GM18909 (cell line): ENCODE results near the gene SLC13A5.
A peak's percentile ranks its signal among the peaks of the same experiment; 100 is the strongest.
"Not testable (repeated sequence)": the region's sequence is repeated elsewhere in the genome, so short reads cannot be mapped to it uniquely, and the experiment has no call there.

ENCODE experiments used
- ATAC-seq: cut with Tn5 transposase; IDR thresholded peaks from one replicate; pipeline ENCODE4 v1.9.1; 2021; ENCODE audit warnings: mild to moderate bottlenecking; ENCODE audit not compliant: unreplicated experiment, poor library complexity

SLC13A5 gene

GRCh38 chr17:6667516-6667915 is 45.7 kb downstream of the SLC13A5 start:
- no peak for ATAC-seq

- no peak for ATAC-seq
Observed at GRCh38 chr17:6666557-6666956, 46.6 kb downstream of the SLC13A5 start.

GRCh38 chr17:6666077-6666521 is 47.1 kb downstream of the SLC13A5 start:
- no peak for ATAC-seq

- ATAC-seq, result not testable (repeated sequence)
Observed at GRCh38 chr17:6663200-6663599, 50.0 kb downstream of the SLC13A5 start.

GRCh38 chr17:6661464-6661848 is 51.7 kb downstream of the SLC13A5 start:
- no peak for ATAC-seq

- ATAC-seq, result peak; percentile 80
Observed at GRCh38 chr17:6660805-6661463, 52.2 kb downstream of the SLC13A5 start.

- no peak for ATAC-seq
Observed at GRCh38 chr17:6660101-6660500, 53.1 kb downstream of the SLC13A5 start.

- not testable (repeated sequence) for ATAC-seq
Observed at GRCh38 chr17:6658411-6658810, 54.8 kb downstream of the SLC13A5 start.

- ATAC-seq, result no peak
Observed at GRCh38 chr17:6657633-6658287, 55.4 kb downstream of the SLC13A5 start.

- ATAC-seq, result not testable (repeated sequence)
Observed at GRCh38 chr17:6656797-6657632, 56.2 kb downstream of the SLC13A5 start.

GRCh38 chr17:6655732-6656361 is 57.3 kb downstream of the SLC13A5 start:
- not testable (repeated sequence) for ATAC-seq

GRCh38 chr17:6654841-6655731 is 58.1 kb downstream of the SLC13A5 start:
- ATAC-seq, result no peak

- ATAC-seq, result no peak
Observed at GRCh38 chr17:6651919-6652452, 61.2 kb downstream of the SLC13A5 start.

GRCh38 chr17:6651354-6651918 is 61.7 kb downstream of the SLC13A5 start, which contains the start of the genes C17orf100 and MED31:
Gene C17orf100 (plus strand): TSS chr17:6651762. CDS start chr17:6651914, 152 bp downstream.
Gene MED31 (minus strand): TSS chr17:6651605. CDS start chr17:6651528, 77 bp downstream.
- ATAC-seq, result peak; percentile 85

GRCh38 chr17:6648181-6648580 is 65.0 kb downstream of the SLC13A5 start:
- ATAC-seq, result no peak

GRCh38 chr17:6643451-6644125 is 69.6 kb downstream of the SLC13A5 start:
- no peak for ATAC-seq

GRCh38 chr17:6642592-6642991 is 70.6 kb downstream of the SLC13A5 start:
- no peak for ATAC-seq

- ATAC-seq, result peak; percentile 13
Observed at GRCh38 chr17:6641247-6641863, 71.8 kb downstream of the SLC13A5 start.
